Upper lobe of right lung (tissue), 1 donor: ENCODE data around the gene PAPOLA. TPM values are rescaled to one million over a fixed set of nuclear protein-coding genes. Genes with fewer than 3 reads are reported as not detected.

ENCODE experiments used
- ATAC-seq: fragments of 200-7000 bp; cut with Tn5 transposase; one replicate; pipeline ENCODE4 v1.9.1; 2020; ENCODE audit warnings: mild to moderate bottlenecking, moderate library complexity
- DNase-seq: peaks from one replicate; pipeline ENCODE4 v3.0.0-alpha.2; 2020
- H3K27ac ChIP-seq: fragments of 200-600 bp; one replicate; pipeline ENCODE4 v1.8.0; 2022
- H3K27me3 ChIP-seq: fragments of 200-600 bp; one replicate; pipeline ENCODE4 v1.8.0; 2022; ENCODE audit warnings: mild to moderate bottlenecking
- H3K36me3 ChIP-seq: fragments of 200-600 bp; one replicate; pipeline ENCODE4 v1.8.0; 2022
- H3K4me1 ChIP-seq: fragments of 200-600 bp; one replicate; pipeline ENCODE4 v1.8.0; 2022
- H3K4me3 ChIP-seq: fragments of 200-600 bp; one replicate; pipeline ENCODE4 v1.8.0; 2022; ENCODE audit warnings: mild to moderate bottlenecking
- H3K9me3 ChIP-seq: fragments of 200-600 bp; one replicate; pipeline ENCODE4 v1.8.0; 2022
- intact Hi-C: fragments of 100-400 bp; cut with DNase I; formaldehyde crosslinking; loops from one replicate; pipeline ENCODE4 v1.11.0; 2022
- total RNA-seq: library from RNA; stranded (reverse); fragmentation: NEBNext Ultra II Directional; extraction: Animal tissue kit (Norgen Biotek cat#: 25700); gene quantifications from one replicate; pipeline ENCODE4 v1.2.1, GENCODE V29; 2021
- TF ChIP-seq, protein P1 (sequence below): fragments of 200-600 bp; IDR thresholded peaks from one replicate; pipeline ENCODE4 v1.8.0; 2022; ENCODE audit warnings: antibody characterized with exemption
- donor health status: DM: no; HTN: yes; CAD: no; lungs with severe emphysema.

Gene PAPOLA
- total RNA-seq, 1 donor from 2014 or later = 153 TPM

DNA sequence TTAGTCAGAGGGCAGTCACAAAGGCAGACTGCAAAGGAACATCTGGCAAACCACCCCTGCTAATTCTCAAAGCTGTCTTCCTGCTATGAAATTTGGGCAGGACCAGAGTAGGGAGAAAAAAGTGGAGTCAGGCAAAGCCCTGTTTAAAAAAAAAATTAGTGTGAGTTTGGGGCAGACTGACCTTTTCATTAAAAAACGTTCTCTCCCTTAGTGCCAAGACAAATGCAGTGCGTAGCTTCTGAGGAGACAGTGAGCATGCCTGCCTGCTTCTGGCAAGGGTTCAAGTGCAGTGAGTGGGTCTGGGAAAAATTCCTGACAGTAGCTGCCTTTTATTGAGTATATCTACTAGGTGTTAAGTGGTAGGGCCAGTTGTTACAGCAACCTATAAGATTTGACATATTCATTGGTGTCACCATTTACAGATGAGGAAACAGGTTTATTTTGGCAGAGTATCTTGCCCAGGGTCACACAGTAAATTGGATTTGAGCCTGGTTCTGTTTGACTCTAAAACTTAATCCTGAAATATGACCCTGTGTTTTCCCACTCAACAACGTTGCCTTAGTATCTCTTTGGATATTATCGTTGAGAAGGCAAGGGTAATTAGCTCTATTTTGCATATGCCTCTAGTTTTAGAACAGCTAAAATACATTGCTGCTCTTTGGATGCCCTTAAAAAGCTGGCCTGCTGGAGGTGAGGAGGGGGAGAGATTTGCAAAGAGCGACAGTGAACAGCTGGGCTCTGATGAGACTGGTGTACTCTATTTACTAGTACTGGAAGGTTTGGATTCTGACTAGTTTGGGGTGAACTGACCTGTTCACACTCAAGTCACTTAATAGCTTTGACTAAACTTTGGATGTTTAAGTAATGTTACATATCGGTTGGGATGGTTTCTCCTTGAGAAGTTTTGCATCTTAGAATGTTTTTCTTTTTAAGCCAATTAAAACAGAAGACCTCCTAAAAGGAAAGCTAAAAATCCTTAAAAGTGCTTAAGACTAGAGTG lies 72.8 kb downstream of the PAPOLA start:
- Histone ChIP-seq H3K4me3 (no peak overlapping the region), H3K4me1 (no peaks in the 10 kb centered on the region), H3K27ac (no peak overlapping the region), H3K9me3 (no peaks in the 10 kb centered on the region), H3K27me3 (no peaks in the 10 kb centered on the region), H3K36me3 (peaks cover 14% of the 10 kb centered on the region)
- intact Hi-C loops = no loop called here
- DNase-seq (no peak), ATAC-seq (no peak)
- TF ChIP-seq, protein P1, sequence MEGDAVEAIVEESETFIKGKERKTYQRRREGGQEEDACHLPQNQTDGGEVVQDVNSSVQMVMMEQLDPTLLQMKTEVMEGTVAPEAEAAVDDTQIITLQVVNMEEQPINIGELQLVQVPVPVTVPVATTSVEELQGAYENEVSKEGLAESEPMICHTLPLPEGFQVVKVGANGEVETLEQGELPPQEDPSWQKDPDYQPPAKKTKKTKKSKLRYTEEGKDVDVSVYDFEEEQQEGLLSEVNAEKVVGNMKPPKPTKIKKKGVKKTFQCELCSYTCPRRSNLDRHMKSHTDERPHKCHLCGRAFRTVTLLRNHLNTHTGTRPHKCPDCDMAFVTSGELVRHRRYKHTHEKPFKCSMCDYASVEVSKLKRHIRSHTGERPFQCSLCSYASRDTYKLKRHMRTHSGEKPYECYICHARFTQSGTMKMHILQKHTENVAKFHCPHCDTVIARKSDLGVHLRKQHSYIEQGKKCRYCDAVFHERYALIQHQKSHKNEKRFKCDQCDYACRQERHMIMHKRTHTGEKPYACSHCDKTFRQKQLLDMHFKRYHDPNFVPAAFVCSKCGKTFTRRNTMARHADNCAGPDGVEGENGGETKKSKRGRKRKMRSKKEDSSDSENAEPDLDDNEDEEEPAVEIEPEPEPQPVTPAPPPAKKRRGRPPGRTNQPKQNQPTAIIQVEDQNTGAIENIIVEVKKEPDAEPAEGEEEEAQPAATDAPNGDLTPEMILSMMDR = no peak

DNA sequence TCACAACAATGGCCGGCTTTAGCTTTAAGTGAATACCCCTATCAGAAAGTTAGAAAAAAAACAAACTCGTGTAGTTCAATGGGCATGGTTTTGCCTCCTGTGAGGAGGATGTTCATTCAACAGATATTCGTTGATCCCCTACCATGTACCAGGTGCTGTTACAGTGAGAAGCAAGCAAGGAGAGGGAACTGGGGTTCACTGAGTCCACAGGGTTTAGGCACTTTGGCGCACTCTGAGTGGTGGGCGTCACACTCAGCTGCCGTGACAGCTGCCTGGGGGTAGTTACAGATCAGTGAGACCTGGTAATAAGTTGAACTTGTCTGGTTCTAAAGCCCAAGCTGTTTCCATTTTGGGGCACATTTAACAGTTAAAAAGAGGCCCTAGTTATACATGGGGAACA lies 74.2 kb downstream of the PAPOLA start:
- Histone ChIP-seq H3K27ac (no peak overlapping the region), H3K36me3 (peaks cover 8% of the 10 kb centered on the region), H3K9me3 (no peaks in the 10 kb centered on the region), H3K27me3 (no peaks in the 10 kb centered on the region), H3K4me3 (no peak overlapping the region), H3K4me1 (no peaks in the 10 kb centered on the region)
- intact Hi-C loops = no loop called here
- TF ChIP-seq, protein P1 = no peak
- DNase-seq (no peak), ATAC-seq (no peak)

DNA sequence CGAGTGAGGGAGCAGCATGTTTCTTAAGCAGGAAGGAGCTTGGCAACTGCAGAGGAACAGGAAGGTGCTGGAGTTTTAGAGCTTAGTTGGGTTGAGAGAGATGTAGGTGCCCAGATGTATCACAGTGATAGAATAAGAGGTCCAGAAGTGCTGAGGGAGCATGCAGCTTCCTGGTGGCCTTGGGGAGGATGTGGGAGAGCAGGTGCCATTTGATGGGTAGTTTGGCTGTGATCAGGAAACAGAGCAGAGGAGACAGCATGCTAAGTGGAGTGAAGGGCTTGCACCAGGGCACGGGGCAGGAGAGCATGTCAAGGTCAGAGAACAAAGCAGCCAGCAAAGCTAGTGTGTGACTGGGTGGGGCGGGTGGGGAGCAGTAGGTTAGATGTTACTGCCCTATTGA lies 74.8 kb downstream of the PAPOLA start:
- TF ChIP-seq, protein P1 = no peak
- no peak for ATAC-seq
- H3K36me3 ChIP-seq = peaks cover 8% of the 10 kb centered on the region
- no peaks in the 10 kb centered on the region for H3K4me1 ChIP-seq
- no peak overlapping the region for H3K27ac ChIP-seq
- H3K27me3 ChIP-seq = no peaks in the 10 kb centered on the region
- intact Hi-C loops = no loop called here
- no peaks in the 10 kb centered on the region for H3K9me3 ChIP-seq
- no peak overlapping the region for H3K4me3 ChIP-seq
- no peak for DNase-seq

DNA sequence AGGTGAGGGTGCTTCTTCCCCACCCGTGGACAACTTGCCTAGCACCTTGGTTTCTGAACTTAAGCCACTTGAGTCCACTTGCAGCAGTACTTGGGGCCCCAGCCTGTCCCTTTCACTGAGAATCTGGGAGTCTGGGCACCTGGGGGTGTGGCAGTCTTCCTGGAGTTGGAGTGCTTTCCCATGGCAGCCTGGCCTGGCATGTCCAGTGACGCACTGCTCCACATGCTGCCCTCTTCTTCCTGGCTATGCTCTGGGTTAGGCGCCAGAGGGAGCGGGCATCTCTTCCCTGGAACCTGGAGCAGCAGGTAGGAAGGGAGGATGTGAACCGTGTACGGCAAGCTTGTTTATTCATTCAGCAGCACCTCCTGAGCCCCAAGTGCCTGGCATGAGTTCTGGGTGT lies 76.4 kb downstream of the PAPOLA start:
- Histone ChIP-seq H3K4me3 (no peak overlapping the region), H3K27me3 (peaks cover 6% of the 10 kb centered on the region), H3K9me3 (no peaks in the 10 kb centered on the region), H3K36me3 (no peaks in the 10 kb centered on the region), H3K27ac (no peak overlapping the region), H3K4me1 (no peaks in the 10 kb centered on the region)
- TF ChIP-seq, protein P1 = no peak
- intact Hi-C loops = no loop called here
- peak; percentile 59 for ATAC-seq
- no peak for DNase-seq

DNA sequence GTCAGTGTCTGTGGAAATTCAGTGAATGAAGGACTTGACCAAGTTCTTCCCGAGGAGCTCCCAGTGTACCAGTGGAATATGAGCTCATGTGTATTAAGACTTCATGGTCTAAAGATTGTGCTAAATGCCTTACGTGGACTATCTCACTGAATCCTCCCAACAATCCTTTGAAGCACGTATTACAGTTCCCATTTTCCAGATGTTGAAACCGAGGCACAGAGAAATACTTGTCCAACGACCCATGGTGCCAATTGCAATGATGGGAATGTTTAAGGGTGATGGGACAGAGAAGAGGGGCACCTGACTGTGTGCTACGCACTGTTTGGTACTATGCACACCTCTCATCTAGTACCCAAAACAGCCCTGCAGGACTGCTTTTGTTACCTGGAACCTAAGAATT lies 77.2 kb downstream of the PAPOLA start:
- Histone ChIP-seq H3K4me1 (no peaks in the 10 kb centered on the region), H3K4me3 (no peak overlapping the region), H3K27me3 (peaks cover 6% of the 10 kb centered on the region), H3K9me3 (no peaks in the 10 kb centered on the region), H3K36me3 (no peaks in the 10 kb centered on the region), H3K27ac (no peak overlapping the region)
- no peak for ATAC-seq
- intact Hi-C loops = no loop called here
- TF ChIP-seq, protein P1 = no peak
- no peak for DNase-seq
